Stimulated activated naive CD4-positive, alpha-beta T cell (primary cell): ENCODE measurements around the gene NDST1.

Source experiments
- DNase-seq, 6 experiments: peaks; one replicate each; lab custom pipeline; 2025; lab: John Stamatoyannopoulos, UW

NDST1 gene

GRCh38 chr5:150523472-150524350 lies 15.8 kb downstream of the NDST1 start:
- DNase-seq = peak in 4 of 6 experiments; percentile 4 to 28 (median 15)

DNA sequence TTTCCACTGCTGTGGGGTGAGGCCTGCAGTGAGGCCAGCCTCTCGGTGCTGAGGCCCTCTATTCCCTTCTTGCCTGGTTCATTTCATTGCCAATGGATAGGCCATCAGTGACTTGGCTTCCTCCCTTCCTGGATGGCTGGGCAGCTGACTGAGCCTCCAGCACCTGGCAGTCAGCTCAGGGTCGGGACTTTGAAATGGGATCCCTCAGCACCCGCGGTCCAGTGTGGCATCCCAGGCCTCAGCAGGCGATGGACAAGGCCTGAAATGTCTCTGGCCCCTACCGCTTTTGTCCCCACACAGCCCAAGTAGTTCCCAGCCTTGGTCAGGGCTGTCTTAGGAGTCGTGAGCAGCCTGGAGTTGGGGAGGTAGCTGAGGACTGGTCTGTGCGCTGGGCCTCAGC lies 17.2 kb downstream of the NDST1 start:
- no peak for DNase-seq

DNA sequence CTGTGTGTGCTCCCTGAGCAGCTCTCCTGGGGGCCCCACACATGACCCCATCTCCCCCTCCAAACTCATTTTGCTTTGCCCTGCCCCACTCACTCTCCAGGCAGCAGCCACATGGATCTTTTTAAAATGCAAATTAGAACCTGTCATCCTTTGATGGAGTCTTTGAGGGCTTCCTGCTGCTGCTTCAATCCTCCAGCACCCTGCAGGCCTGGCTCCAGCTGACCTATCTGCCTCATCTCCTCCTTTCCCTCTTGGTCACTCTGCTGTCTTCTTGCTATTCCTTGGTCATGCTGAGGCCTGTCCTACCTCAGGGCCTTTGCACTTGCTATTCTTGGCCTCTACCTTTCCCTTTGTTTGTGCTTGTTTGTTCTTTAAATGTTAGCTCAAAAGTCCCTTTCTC lies 17.9 kb downstream of the NDST1 start:
- no peak for DNase-seq

- no peak for DNase-seq
Observed at GRCh38 chr5:150527038-150527437, 19.1 kb downstream of the NDST1 start.

GRCh38 chr5:150527808-150528207 lies 19.9 kb downstream of the NDST1 start:
- DNase-seq = no peak

- DNase-seq = no peak
Observed at GRCh38 chr5:150528924-150529546, 21.1 kb downstream of the NDST1 start.

DNA sequence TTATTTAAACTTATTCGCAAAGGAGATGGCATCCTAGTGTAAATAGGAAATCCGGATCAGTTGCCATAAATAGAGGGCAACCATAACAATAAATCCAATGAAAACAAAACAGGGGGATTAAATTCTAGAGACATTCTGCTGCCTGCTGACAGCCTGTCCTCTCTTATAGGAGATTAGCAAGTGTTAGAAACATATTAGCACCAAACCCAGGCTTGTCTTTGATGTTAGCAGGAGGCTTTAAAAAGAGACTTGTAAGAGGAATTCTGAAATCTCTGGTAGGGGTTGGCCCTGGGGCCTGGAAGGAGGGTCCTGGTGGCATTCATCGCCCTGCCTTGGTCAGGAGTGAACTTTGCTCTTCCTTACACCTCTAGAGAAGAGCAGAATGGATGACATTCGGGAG lies 21.6 kb downstream of the NDST1 start:
- no peak for DNase-seq

DNA sequence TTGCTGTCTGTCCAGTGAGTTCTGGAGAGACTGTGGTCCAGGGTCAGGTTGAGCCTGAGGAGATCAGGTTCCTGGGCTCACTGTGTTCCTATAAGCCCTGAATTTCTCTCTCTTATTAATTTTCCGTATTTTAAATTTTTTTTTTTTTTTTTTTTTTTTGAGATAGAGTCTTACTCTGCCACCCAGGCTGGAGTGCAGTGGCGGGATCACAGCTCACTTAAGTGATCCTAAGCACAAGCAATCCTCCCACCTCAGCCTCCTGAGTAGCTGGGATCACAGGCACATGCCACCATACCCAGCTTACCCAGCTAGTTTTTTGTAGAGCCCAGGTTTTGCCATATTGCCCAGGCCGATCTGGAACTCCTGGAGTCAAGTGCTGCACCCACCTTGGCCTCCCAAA lies 22.5 kb downstream of the NDST1 start:
- DNase-seq = no peak

DNA sequence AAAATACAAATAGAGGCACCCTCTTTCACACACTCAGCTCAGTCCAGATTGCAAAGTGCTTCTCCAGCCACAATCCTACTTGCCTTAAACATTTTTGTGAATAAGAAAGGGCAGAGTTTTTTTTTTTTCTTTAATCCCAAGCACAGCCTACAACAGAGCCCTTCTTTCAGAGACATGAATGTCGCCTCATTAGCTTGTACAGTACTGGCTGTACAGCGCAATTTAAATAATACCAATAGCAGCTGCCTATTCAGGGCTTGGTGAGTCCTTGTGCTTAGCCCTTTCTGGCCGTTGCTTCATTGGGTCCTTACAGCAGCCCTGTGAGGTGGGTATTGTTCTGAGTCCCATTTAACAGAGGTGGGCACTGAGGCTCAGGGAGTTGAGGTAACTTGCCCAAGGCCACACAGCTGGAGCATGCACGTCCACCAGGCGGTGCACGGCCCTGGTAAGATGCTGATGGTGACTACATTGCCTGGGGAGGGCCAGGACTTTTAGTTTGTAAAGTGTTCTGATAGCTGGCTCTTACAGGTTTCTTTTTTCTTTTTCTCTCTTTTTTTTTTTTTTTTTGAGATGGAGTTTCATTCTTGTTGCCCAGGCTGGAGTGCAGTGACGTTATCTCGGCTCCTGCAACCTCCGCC lies 23.1 kb downstream of the NDST1 start:
- no peak for DNase-seq

DNA sequence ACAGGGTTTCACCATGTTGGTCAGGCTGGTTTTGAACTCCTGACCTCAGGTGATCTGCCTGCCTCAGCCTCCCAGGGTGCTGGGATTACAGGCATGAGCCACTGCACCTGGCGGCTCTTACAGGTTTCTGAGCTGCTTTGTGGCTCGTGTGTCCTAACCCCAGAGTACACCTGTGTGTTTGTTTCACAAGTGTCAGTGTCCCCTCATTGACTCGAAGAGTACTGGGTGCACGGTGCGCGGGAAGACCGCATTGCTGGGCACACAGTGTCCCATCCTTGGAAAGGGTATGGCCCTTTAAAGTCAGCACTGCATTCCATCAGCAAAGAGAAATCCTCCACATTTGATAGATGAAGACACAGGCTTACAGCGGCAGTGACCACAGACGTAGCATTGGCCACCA lies 23.8 kb downstream of the NDST1 start:
- no peak for DNase-seq

GRCh38 chr5:150532151-150532550 lies 24.2 kb downstream of the NDST1 start:
- no peak for DNase-seq

GRCh38 chr5:150532996-150533395 lies 25.1 kb downstream of the NDST1 start:
- DNase-seq = no peak

DNA sequence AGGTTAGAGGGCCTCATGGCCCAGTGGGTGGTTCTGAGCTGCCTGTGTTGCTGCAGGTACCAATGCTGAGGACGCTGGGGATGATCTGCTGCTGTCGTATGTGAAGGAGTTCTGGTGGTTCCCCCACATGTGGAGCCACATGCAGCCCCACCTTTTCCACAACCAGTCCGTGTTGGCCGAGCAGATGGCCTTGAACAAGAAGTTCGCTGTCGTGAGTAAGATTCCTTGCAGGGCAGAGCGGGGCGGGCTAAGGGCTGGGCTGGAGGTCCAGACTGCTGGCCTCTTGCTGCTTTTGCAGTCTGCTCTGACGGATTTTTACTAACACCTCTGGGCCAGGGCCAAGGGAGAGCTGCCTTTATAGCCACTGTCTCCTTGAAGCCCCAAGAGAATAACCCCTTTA lies 26.9 kb downstream of the NDST1 start:
- no peak for DNase-seq

DNA sequence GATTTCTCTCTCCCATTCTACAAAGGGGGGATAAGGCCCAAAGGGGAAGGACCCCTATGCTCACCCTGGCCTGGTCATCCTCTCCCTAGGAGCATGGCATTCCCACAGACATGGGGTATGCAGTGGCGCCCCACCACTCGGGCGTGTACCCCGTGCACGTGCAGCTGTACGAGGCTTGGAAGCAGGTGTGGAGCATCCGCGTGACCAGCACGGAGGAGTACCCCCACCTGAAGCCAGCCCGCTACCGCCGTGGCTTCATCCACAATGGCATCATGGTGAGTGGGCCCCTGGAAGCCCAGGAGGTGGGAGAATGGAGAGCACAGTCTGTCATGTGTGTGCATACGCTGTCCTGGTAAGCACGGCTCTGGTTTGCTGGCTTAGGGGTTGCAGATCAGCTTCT lies 27.7 kb downstream of the NDST1 start:
- no peak for DNase-seq

DNA sequence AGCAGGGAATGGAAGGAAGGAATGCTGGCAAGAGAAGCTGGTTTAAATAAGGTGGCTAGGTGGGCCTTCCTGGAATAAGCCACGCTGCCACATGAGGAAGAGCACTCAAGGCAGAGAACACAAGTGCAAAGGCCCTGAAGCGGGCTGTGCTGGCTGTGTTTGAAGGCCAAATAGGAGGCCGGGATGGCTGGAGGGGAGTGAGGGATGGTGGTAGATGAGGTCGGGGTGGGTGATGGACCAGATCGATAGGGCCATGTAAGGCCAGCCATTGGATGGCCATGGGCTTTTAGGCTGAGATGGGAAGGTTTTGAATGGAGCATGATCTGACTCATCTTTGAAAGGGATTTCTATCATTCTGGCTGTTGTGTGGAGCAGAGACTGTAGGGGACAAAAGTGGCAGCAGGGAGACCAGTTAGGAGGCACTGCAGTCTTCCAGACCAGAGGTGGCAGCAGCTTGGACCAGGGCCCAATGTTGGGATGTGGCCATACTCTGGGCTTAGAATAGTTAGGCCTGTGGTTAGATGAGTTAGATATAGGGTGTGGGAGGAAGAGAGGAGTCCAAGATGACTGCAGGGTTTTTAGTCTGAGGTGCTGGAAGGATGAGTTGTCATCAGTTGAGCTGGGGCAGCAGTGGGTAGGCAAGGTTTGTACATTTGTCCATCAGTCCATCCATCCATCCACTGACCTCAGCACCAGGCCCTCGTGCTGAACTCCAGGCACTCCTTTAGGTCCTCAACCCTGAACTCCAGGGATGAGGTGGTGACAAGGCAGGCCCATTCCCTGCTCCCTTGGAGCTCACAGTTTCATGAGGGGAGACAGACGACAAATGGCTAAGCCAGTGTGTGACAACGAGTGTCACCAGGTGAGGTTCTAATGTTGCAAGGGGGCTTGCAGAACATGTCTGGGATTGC lies 30.3 kb downstream of the NDST1 start:
- no peak for DNase-seq

DNA sequence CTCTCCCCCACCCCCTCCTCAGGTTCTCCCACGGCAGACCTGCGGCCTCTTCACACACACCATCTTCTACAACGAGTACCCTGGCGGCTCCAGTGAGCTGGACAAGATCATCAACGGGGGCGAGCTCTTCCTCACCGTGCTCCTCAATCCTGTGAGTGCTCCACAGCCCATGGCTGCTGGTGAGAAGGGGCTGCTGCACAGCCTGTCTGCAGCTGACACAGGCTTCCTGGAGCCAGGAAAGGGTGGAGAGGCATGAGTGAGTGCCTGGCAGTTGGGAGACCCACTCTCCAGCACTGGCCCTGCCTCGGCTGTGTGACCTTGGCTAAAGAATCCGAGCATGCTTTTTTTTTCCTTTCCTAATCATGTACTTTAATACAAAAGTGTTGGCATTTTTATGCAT lies 31.3 kb downstream of the NDST1 start:
- no peak for DNase-seq

DNA sequence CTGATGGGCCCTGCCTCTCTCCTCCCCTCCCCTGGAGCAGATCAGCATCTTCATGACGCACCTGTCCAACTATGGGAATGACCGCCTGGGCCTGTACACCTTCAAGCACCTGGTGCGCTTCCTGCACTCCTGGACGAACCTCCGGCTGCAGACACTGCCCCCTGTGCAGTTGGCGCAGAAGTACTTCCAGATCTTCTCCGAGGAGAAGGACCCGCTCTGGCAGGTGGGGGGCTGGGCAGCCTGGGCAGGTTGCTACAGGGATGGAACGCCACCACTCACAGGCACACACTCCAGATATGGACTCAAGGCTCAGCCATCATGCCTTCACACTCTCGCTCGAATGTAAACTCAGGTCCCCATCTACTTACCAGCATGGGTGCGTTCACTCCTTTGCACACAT lies 32.1 kb downstream of the NDST1 start:
- DNase-seq = no peak

GRCh38 chr5:150540615-150541396 lies 32.9 kb downstream of the NDST1 start:
- no peak for DNase-seq

GRCh38 chr5:150541397-150541675 lies 33.4 kb downstream of the NDST1 start:
- DNase-seq = no peak

- DNase-seq = no peak
Observed at GRCh38 chr5:150541895-150542294, 34.0 kb downstream of the NDST1 start.

GRCh38 chr5:150542933-150543445 lies 35.1 kb downstream of the NDST1 start:
- no peak for DNase-seq
